GM23248 (cell line): ENCODE data around the gene DDTL.
"Not testable (repeated sequence)": the region's sequence is repeated elsewhere in the genome, so short reads cannot be mapped to it uniquely, and the experiment has no call there.

Source experiments
- EZH2 ChIP-seq: fragments of 200-600 bp; sonication (generic); IDR thresholded peaks from 2 replicates; pipeline ENCODE4 v1.6.1; 2018; ENCODE audit warnings: antibody characterized with exemption, mild to moderate bottlenecking; ENCODE audit not compliant: insufficient read depth, poor library complexity, severe bottlenecking
- EZH2phosphoT487 ChIP-seq: fragments of 200-600 bp; sonication (generic); IDR thresholded peaks from 2 replicates; pipeline ENCODE4 v1.6.1; 2018; ENCODE audit warnings: antibody characterized with exemption, moderate library complexity, mild to moderate bottlenecking, low read depth; ENCODE audit not compliant: insufficient read depth

GRCh38 chr22:23921586-23922201, 45.0 kb upstream of the DDTL start:
- TF ChIP-seq EZH2phosphoT487, EZH2: not testable (repeated sequence)
